Gastroesophageal sphincter (tissue), 4 donors: ENCODE results near the gene DPP6. TPM values are rescaled to one million over a fixed set of nuclear protein-coding genes. Genes with fewer than 3 reads are reported as not detected.

Source experiments
- ATAC-seq: fragments of 150-250 bp; one replicate; pipeline ENCODE4 v1.9.1; 2016; ENCODE audit warnings: mild to moderate bottlenecking, moderate library complexity
- H3K27ac ChIP-seq, 4 donors: fragments of 200-600 bp; sonication (generic) in 3 of 4; 1 replicate in 3 of 4; 2 replicates in 1 of 4; pipeline ENCODE4 v1.5.1; 2016 to 2019
- H3K27me3 ChIP-seq: fragments of 200-600 bp; sonication (generic); one replicate; pipeline ENCODE4 v1.5.1; 2019
- H3K36me3 ChIP-seq, 2 donors: fragments of 200-600 bp; sonication (generic); one replicate each; pipeline ENCODE4 v1.5.1; 2019; ENCODE audit warnings: control low read depth in 1 of 2
- H3K4me1 ChIP-seq, 3 donors: fragments of 200-600 bp; sonication (generic); 1 replicate in 2 of 3; 2 replicates in 1 of 3; pipeline ENCODE4 v1.5.1; 2016 to 2019; ENCODE audit warnings: control low read depth in 2 of 3
- H3K4me3 ChIP-seq, 2 donors: fragments of 200-600 bp; sonication (generic); one replicate each; pipeline ENCODE4 v1.5.1; 2019; ENCODE audit warnings: mild to moderate bottlenecking in 1 of 2, moderate library complexity in 1 of 2
- H3K9me3 ChIP-seq, 3 donors: fragments of 200-600 bp; sonication (generic); one replicate each; pipeline ENCODE4 v1.5.1; 2017 to 2019; ENCODE audit warnings: control low read depth in 2 of 3
- EP300 ChIP-seq: sonication (generic); formaldehyde crosslinking; IDR thresholded peaks from one replicate; pipeline ENCODE4 v1.6.1; 2017; ENCODE audit warnings: antibody characterized with exemption, mild to moderate bottlenecking
- POLR2A ChIP-seq, 2 donors: fragments of 450-650 bp; IDR thresholded peaks; one replicate each; pipeline ENCODE4 v1.6.1; 2017; ENCODE audit warnings: antibody characterized with exemption in 2 of 2, mild to moderate bottlenecking in 2 of 2, moderate library complexity in 1 of 2
- POLR2AphosphoS5 ChIP-seq: sonication (generic); formaldehyde crosslinking; IDR thresholded peaks from one replicate; pipeline ENCODE4 v1.6.1; 2017; ENCODE audit warnings: antibody characterized with exemption
- WGBS, 2 donors: methylation state at CpG; one replicate each; pipeline ENCODE4 v1.1.5; 2018; ENCODE audit warnings: low coverage in 1 of 2; 5-methylcytosine and 5-hydroxymethylcytosine counted together
- total RNA-seq, 4 donors: library from RNA; depleted of rRNA; stranded (reverse); fragments of >200 nt; gene quantifications; one replicate each; pipeline ENCODE4 v1.1.0, GENCODE V29; 2016
- TF ChIP-seq, protein P1 (sequence below), 4 experiments: fragments of 200-600 bp in 2 of 4; fragments of 450-650 bp in 2 of 4; sonication (generic) in 1 of 4; IDR thresholded peaks; one replicate each; pipeline ENCODE4 v1.5.1; 2017 to 2019; ENCODE audit warnings: antibody characterized with exemption in 4 of 4, mild to moderate bottlenecking in 2 of 4, moderate library complexity in 2 of 4

DPP6 gene
- total RNA-seq, 4 donors from 2014 or later: 14.3 to 40.0 (median 23.1) TPM

DNA sequence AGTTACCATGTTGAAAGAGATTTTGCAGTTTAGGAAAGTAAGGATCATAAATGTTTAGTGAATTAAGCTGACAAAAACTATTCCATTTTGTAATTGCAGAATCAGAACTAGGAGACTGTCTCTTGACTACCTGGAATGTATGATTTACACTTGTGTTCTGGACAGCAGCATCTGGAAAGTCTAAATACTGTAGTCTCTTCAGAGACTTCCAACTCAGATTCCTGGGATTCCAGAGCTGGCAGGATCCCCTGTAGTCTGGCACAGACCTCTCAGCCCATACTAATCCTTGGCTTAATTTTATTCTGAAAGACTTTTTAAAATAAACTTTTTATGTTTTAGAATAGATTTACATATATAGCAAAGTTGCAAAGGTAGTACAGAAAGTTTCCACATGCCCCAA is 452.7 kb downstream of the DPP6 start:
- H3K27me3 ChIP-seq: no peaks in the 10 kb centered on the region
- no peak for TF ChIP-seq POLR2AphosphoS5
- TF ChIP-seq, protein P1, sequence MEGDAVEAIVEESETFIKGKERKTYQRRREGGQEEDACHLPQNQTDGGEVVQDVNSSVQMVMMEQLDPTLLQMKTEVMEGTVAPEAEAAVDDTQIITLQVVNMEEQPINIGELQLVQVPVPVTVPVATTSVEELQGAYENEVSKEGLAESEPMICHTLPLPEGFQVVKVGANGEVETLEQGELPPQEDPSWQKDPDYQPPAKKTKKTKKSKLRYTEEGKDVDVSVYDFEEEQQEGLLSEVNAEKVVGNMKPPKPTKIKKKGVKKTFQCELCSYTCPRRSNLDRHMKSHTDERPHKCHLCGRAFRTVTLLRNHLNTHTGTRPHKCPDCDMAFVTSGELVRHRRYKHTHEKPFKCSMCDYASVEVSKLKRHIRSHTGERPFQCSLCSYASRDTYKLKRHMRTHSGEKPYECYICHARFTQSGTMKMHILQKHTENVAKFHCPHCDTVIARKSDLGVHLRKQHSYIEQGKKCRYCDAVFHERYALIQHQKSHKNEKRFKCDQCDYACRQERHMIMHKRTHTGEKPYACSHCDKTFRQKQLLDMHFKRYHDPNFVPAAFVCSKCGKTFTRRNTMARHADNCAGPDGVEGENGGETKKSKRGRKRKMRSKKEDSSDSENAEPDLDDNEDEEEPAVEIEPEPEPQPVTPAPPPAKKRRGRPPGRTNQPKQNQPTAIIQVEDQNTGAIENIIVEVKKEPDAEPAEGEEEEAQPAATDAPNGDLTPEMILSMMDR (IDR thresholded peaks at IDR 0.05): no peak
- no peak for TF ChIP-seq POLR2A (IDR thresholded peaks at IDR 0.05)
- TF ChIP-seq EP300: no peak
- no peak for ATAC-seq
- H3K4me1 ChIP-seq: peaks cover 0 to 17% (median 0%) of the 10 kb centered on the region in 3 donors
- H3K27ac ChIP-seq: no peak overlapping the region
- H3K9me3 ChIP-seq: peaks cover 0 to 4% (median 0%) of the 10 kb centered on the region in 3 donors
- H3K4me3 ChIP-seq: no peak overlapping the region
- H3K36me3 ChIP-seq: no peaks in the 10 kb centered on the region

DNA sequence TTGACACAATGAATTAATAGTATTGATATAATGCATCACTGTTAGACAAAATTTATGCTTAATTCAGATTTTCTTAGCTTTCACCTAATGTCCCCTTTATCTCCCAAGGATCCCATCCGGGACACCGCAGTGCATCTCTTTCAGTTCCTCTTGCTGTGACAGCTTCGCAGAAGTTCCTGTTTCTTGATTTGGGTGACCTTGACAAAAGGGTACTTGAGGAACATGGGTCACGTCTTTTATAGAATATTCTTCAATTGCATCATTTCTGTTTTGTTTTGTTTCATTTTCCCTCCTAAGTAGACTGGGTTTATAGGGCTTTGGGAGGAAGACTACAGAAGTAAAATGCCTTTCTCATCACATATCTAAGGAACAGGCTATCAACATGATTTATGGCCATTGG is 453.2 kb downstream of the DPP6 start:
- no peak for TF ChIP-seq POLR2AphosphoS5
- no peak for TF ChIP-seq EP300
- TF ChIP-seq POLR2A (IDR thresholded peaks at IDR 0.05): no peak
- TF ChIP-seq, protein P1 (IDR thresholded peaks at IDR 0.05): no peak
- 65 to 72% methylated on average over 3 to 4 of the region's 4 CpGs for WGBS, 2 donors
- peaks cover 0 to 4% (median 0%) of the 10 kb centered on the region in 3 donors for H3K9me3 ChIP-seq
- no peaks in the 10 kb centered on the region for H3K27me3 ChIP-seq
- H3K27ac ChIP-seq: no peak overlapping the region
- no peak for ATAC-seq
- H3K4me1 ChIP-seq: peaks cover 0 to 17% (median 0%) of the 10 kb centered on the region in 3 donors
- no peaks in the 10 kb centered on the region for H3K36me3 ChIP-seq
- H3K4me3 ChIP-seq: no peak overlapping the region

DNA sequence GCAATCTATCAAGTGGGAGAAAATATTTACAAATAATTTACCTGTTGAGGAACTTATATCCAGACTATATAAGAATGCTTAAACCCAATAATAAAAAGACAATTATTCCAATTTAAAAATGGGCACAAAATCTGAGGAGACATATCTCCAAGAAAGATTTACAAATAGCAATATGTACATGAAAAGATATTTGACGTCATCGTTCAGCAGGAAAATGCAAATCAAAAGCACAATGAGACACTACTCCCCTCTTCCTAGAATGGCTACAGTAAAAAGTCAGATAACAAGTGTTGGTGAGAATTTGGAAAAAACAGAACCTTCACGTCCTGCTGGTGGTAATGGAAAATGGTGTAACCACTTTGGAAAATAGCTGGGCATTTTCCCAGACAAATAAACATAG is 457.0 kb downstream of the DPP6 start:
- Histone ChIP-seq H3K27ac (no peak overlapping the region), H3K4me1 (peaks cover 0 to 10% (median 0%) of the 10 kb centered on the region in 3 donors), H3K9me3 (peaks cover 0 to 4% (median 0%) of the 10 kb centered on the region in 3 donors), H3K4me3 (no peak overlapping the region), H3K27me3 (no peaks in the 10 kb centered on the region), H3K36me3 (no peaks in the 10 kb centered on the region)
- 55 to 77% methylated on average over 3 of the region's 3 CpGs for WGBS, 2 donors
- no peak for ATAC-seq
- no peak for TF ChIP-seq EP300

DNA sequence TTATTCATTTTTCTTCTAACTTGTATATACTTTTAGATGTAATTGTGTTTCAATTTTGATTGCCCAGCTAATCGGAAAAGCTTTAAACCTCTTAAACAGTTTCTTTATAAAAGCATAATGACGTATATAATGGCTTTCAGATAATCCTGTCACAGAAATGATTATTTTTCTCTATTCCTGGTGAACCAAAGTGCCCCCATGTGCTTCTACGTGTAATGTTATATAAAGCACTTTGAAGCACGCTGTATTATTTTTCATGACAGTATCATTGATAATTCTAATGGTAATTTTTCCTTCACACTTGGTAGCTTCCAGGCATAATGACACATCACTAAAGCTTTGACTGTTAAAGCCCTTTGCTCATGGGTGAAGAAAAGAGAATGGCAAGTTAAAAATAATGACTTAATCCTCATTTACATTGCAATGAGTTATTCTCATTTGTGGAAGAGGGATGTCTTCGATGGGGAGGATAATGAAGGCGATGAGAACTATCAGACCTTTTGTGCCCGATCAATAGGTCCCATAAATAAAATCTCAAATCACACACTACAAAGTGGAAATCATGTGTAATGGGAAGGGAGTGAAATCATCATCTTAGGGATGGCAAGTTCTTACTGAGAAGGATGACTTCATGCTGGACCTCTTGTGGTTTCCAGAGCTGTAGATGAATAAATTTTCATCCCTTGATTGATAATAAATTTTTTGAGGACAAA is 460.1 kb downstream of the DPP6 start:
- no peak overlapping the region for H3K27ac ChIP-seq
- ATAC-seq: no peak
- TF ChIP-seq, protein P1 (IDR thresholded peaks at IDR 0.05): no peak
- TF ChIP-seq POLR2AphosphoS5 (no peak), EP300 (no peak), POLR2A (IDR thresholded peaks at IDR 0.05) (no peak)

DNA sequence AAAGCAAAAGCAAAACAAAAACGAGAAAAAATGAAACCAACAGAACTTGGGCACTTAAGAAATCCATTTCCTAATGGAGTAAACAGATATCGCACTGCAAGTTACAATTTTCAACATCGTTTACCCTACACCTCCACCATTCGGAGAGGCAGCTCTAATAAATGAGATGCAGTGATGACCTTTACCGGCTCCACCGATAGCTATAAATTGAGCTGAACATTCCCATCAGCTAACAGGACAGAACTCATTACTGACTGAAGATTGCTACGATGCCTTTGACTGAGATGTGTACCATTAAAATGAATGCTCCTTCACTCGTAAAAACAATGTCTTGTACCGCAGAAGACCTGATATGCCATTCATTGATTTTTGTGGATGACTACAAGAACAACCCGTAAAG is 465.6 kb downstream of the DPP6 start:
- H3K9me3 ChIP-seq: no peaks in the 10 kb centered on the region
- no peak overlapping the region for H3K4me3 ChIP-seq
- no peaks in the 10 kb centered on the region for H3K36me3 ChIP-seq
- 57 to 87% methylated on average over 9 to 10 of the region's 10 CpGs for WGBS, 2 donors
- ATAC-seq: no peak
- H3K27me3 ChIP-seq: no peaks in the 10 kb centered on the region
- H3K4me1 ChIP-seq: no peaks in the 10 kb centered on the region
- no peak for TF ChIP-seq POLR2A (IDR thresholded peaks at IDR 0.05)
- TF ChIP-seq POLR2AphosphoS5: no peak
- TF ChIP-seq, protein P1 (IDR thresholded peaks at IDR 0.05): no peak
- no peak for TF ChIP-seq EP300
- H3K27ac ChIP-seq: no peak overlapping the region

More for the DNA sequence above, 460.1 kb downstream of the DPP6 start:
- Histone ChIP-seq H3K27me3 (no peaks in the 10 kb centered on the region), H3K36me3 (no peaks in the 10 kb centered on the region), H3K9me3 (peaks cover 0 to 4% (median 0%) of the 10 kb centered on the region in 3 donors), H3K4me1 (no peaks in the 10 kb centered on the region), H3K4me3 (no peak overlapping the region)
- 64 to 88% methylated on average over 7 of the region's 7 CpGs for WGBS, 2 donors
